ENCODE measurements around the gene NUDCD3. TPM values are rescaled to one million over a fixed set of nuclear protein-coding genes. Genes with fewer than 3 reads are reported as not detected.

The NUDCD3 gene
- total and polyA plus RNA-seq, 2 of the 8 experiments (the other 6 are each of a cell fraction or from before 2014, with no cell fraction given) = 35.2 to 93.7 TPM

DNA sequence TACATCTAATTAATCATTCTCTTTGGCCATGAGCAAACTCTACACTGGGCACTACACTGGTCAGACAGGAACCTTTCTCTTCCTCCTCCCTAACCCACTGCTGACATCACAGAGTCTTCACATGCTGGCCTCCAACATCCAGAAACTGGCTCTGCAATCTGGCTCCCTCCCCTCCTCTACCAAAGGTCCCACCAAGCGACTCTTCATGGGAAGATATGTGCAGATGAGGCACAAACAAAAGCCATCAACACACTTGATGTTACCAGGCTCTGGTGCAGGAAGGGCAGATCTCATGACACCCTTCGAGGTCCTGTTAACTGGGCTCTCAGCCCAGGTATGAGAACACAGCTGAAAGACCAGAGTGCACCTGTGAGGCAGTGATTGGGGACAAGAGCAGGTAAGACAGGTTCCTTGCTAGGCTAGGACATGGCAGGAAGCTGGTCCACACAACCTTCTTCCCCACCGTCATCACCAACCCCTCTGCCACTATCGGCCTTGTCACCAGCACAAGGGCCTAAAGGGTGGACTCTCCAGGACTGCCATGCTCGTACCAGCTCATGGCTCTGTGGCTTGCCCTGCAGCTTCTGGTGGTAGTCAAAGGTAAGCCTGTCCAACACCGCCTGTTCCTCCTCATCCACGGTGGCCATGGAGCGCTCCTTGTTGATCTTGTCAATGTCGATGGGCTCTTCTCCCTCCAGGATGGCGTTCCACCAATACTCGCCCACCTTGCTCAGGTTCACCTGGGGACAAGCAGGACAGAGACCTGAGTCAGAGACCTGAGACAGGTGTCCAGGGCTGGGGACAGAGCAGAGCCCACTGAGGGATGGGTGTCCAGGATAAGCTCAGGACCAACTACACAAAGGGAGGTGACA lies 98.5 kb downstream of the NUDCD3 start:
- FAIRE-seq = no peak
- POLR2A ChIA-PET (ENCODE audit: partially characterized antibody) = interaction anchor here (1.1 to 2.2 kb wide), 2 partner anchors 9 to 43 kb away, joined by 3 to 8 read pairs; no protein-coding TSS in a partner anchor

More for the DNA sequence above, 98.5 kb downstream of the NUDCD3 start:
- Histone ChIP-seq H3K4me2 (ENCODE audit: insufficient read depth in 1 of 2, low read depth in 2 of 2, low read length in 2 of 2) (no peak overlapping the region), H3K14ac (ENCODE audit: insufficient read length) (no peak overlapping the region), H4K20me1 (replicated peaks in 1 of 2; ENCODE audit: control insufficient read depth in 1 of 2, insufficient read depth in 2 of 2, low read length in 2 of 2) (peaks cover 4 to 11% of the 10 kb centered on the region in 2 experiments), H3K27me3 (replicated peaks in 1 of 4; ENCODE audit: control insufficient read depth in 3 of 4, extremely low read depth in 1 of 4, insufficient read depth in 3 of 4, low read length in 3 of 4) (no peaks in the 10 kb centered on the region), H4K8ac (ENCODE audit: extremely low read depth, insufficient read depth, low read length) (no peak overlapping the region), H3K18ac (ENCODE audit: extremely low read depth, low read length) (no peak overlapping the region), H3K23ac (ENCODE audit: insufficient read length) (no peak overlapping the region), H2AFZ (ENCODE audit: low read length) (no peak overlapping the region), H3K23me2 (ENCODE audit: low read depth, low read length) (no peaks in the 10 kb centered on the region), H3K36me3 (ENCODE audit: control insufficient read depth in 2 of 4, insufficient read depth in 4 of 4, low read length in 3 of 4) (peaks cover 2 to 13% (median 4%) of the 10 kb centered on the region in 4 experiments; a peak in 4 of 8 replicates), H3K27ac (ENCODE audit: low read depth, low read length) (no peak overlapping the region; the same call in 1 of the 2 replicates), H3K79me2 (ENCODE audit: control insufficient read depth in 1 of 2, insufficient read depth in 2 of 2, low read length in 2 of 2) (no peaks in the 10 kb centered on the region), H3K4me3 (ENCODE audit: extremely low read depth in 1 of 4, insufficient read depth in 2 of 4, low read depth in 3 of 4, low read length in 4 of 4) (no peak overlapping the region), H3K9me3 (ENCODE audit: insufficient read depth in 2 of 2, low read depth in 1 of 2, low read length in 1 of 2) (no peaks in the 10 kb centered on the region), H2BK12ac (ENCODE audit: low read depth, low read length) (no peak overlapping the region), H4K5ac (ENCODE audit: insufficient read length, low read depth, low read length) (no peak overlapping the region), H2BK120ac (replicated peaks; ENCODE audit: low read depth, low read length) (no peak overlapping the region), H3K4ac (replicated peaks; ENCODE audit: insufficient read length, low read depth, low read length) (no peak overlapping the region), H3K9ac (replicated peaks in 1 of 4; ENCODE audit: extremely low read depth in 1 of 4, low read depth in 3 of 4, low read length in 3 of 4) (no peak overlapping the region), H3K79me1 (ENCODE audit: low read depth, low read length) (peaks cover under 1% of the 10 kb centered on the region; the same call in 1 of the 2 replicates), H2AK5ac (ENCODE audit: low read depth, low read length) (no peak overlapping the region), H3K56ac (replicated peaks; ENCODE audit: insufficient read length, low read depth, low read length) (no peak overlapping the region), H4K91ac (replicated peaks; ENCODE audit: insufficient read length, low read length) (no peak overlapping the region), H2BK15ac (ENCODE audit: low read length) (no peak overlapping the region), H2BK20ac (ENCODE audit: low read length) (0 out of 2 replicates have a peak overlapping the region, but pooled peaks have one; percentile 22), H3K4me1 (replicated peaks in 1 of 4; ENCODE audit: control insufficient read depth in 3 of 4, insufficient read depth in 4 of 4, low read length in 3 of 4) (no peaks in the 10 kb centered on the region), H2BK5ac (ENCODE audit: low read depth, low read length) (no peak overlapping the region; the same call in 1 of the 2 replicates)
- DNase-seq (ENCODE audit: low read depth in 1 of 2, low spot score in 2 of 2) = peak in 1 of 2 experiments; percentile 39
- no peak for TF ChIP-seq TAF7 (optimal IDR thresholded peaks at IDR 0.05; ENCODE audit: borderline replicate concordance, low read depth, low read length)
- TF ChIP-seq HDAC2 (IDR thresholded peaks at IDR 0.05; ENCODE audit: borderline replicate concordance in 1 of 2, low read depth in 2 of 2, low read length in 2 of 2) = no peak
- no peak for TF ChIP-seq JUND (IDR thresholded peaks at IDR 0.05; ENCODE audit: low read length)
- no peak for TF ChIP-seq BRCA1 (IDR thresholded peaks at IDR 0.05; ENCODE audit: low read depth, low read length)
- no peak for TF ChIP-seq RNF2 (IDR thresholded peaks at IDR 0.05; ENCODE audit: borderline replicate concordance, low read depth, low read length, missing control alignments, poor library complexity, severe bottlenecking)
- TF ChIP-seq CHD1 (IDR thresholded peaks at IDR 0.05; ENCODE audit: low read depth, low read length) = no peak
- CTCF ChIA-PET (ENCODE audit: partially characterized antibody) = interaction anchor here (0.8 to 2.0 kb wide), 4 partner anchors 16 to 84 kb away, joined by 3 to 6 read pairs (median 3); no protein-coding TSS in a partner anchor
- 92% methylated on average over 11 of the region's 11 CpGs; no CpG with 5 or more reads in 1 of the 2 experiments for WGBS, 2 experiments (ENCODE audit: extremely low coverage in 1 of 2, insufficient coverage in 1 of 2, insufficient read length in 1 of 2, insufficient replicate concordance in 2 of 2, low coverage in 1 of 2, low lambda C conversion rate in 2 of 2, missing lambda C conversion rate in 1 of 2)

Data from H1 (cell line).